GM23338 (cell line): ENCODE measurements around the gene AGAP1. TPM values are rescaled to one million over a fixed set of nuclear protein-coding genes. Genes with fewer than 3 reads are reported as not detected.

Experiments used
- ATAC-seq: fragments of 200-7000 bp; cut with Tn5 transposase; 3 replicates; pipeline ENCODE4 v1.9.1; 2020
- DNase-seq: peaks from one replicate; pipeline ENCODE4 v3.0.0-alpha.2; 2015; ENCODE audit warnings: low spot score
- H2AFZ ChIP-seq: fragments of 200-600 bp; sonication (generic); 2 replicates; pipeline ENCODE4 v1.8.0; 2016; ENCODE audit warnings: antibody characterized with exemption, mild to moderate bottlenecking, moderate library complexity
- H3F3A ChIP-seq: fragments of 200-600 bp; sonication (generic); replicated peaks from 2 replicates; pipeline ENCODE4 v1.8.0; 2017; ENCODE audit warnings: antibody characterized with exemption, mixed run types, low read depth
- H3K27ac ChIP-seq: fragments of 200-600 bp; sonication (generic); 2 replicates; pipeline ENCODE4 v1.6.1; 2016; ENCODE audit warnings: low read depth
- H3K27me3 ChIP-seq: fragments of 200-600 bp; sonication (generic); 2 replicates; pipeline ENCODE4 v1.8.0; 2016; ENCODE audit warnings: mild to moderate bottlenecking, mixed run types, moderate library complexity; ENCODE audit not compliant: insufficient read depth
- H3K36me3 ChIP-seq: fragments of 200-600 bp; sonication (generic); 2 replicates; pipeline ENCODE4 v1.8.0; 2016; ENCODE audit warnings: mild to moderate bottlenecking; ENCODE audit not compliant: insufficient read depth
- H3K4me1 ChIP-seq: fragments of 200-600 bp; sonication (generic); 2 replicates; pipeline ENCODE4 v1.8.0; 2016; ENCODE audit warnings: mild to moderate bottlenecking, moderate library complexity; ENCODE audit not compliant: insufficient read depth
- H3K4me2 ChIP-seq: fragments of 200-600 bp; sonication (generic); 2 replicates; pipeline ENCODE4 v1.7.1; 2017; ENCODE audit warnings: mixed run types
- H3K4me3 ChIP-seq: fragments of 200-600 bp; sonication (generic); 2 replicates; pipeline ENCODE4 v1.6.1; 2016; ENCODE audit warnings: mixed run types
- H3K79me2 ChIP-seq: fragments of 200-600 bp; sonication (generic); replicated peaks from 2 replicates; pipeline ENCODE4 v1.8.0; 2017; ENCODE audit warnings: mild to moderate bottlenecking; ENCODE audit not compliant: insufficient read depth
- H3K9me2 ChIP-seq: fragments of 200-600 bp; sonication (generic); 2 replicates; pipeline ENCODE4 v1.8.0; 2017; ENCODE audit not compliant: insufficient read depth
- H4K20me1 ChIP-seq: fragments of 200-600 bp; sonication (generic); replicated peaks from 2 replicates; pipeline ENCODE4 v1.8.0; 2017; ENCODE audit warnings: mild to moderate bottlenecking; ENCODE audit not compliant: insufficient read depth
- H3K27ac Mint-ChIP-seq: 2 replicates; pipeline ENCODE4 v1.8.0; 2020; ENCODE audit warnings: inconsistent platforms, mild to moderate bottlenecking, moderate library complexity, mixed read lengths
- H3K27me3 Mint-ChIP-seq: 3 replicates; pipeline ENCODE4 v1.8.0; 2022; ENCODE audit warnings: low read depth, mild to moderate bottlenecking, moderate library complexity, mixed read lengths, inconsistent platforms; ENCODE audit not compliant: insufficient read depth, poor library complexity
- H3K36me3 Mint-ChIP-seq: 3 replicates; pipeline ENCODE4 v1.8.0; 2021; ENCODE audit warnings: low read depth, mild to moderate bottlenecking, inconsistent platforms, moderate library complexity, mixed read lengths
- H3K4me1 Mint-ChIP-seq: 3 replicates; pipeline ENCODE4 v1.8.0; 2020; ENCODE audit warnings: mild to moderate bottlenecking, inconsistent platforms, mixed read lengths
- H3K4me3 Mint-ChIP-seq: 3 replicates; pipeline ENCODE4 v1.8.0; 2021; ENCODE audit warnings: moderate library complexity, mild to moderate bottlenecking, inconsistent platforms, mixed read lengths
- H3K9me3 Mint-ChIP-seq: 3 replicates; pipeline ENCODE4 v1.8.0; 2020; ENCODE audit warnings: moderate library complexity, mild to moderate bottlenecking, inconsistent platforms, mixed read lengths
- CTCF ChIP-seq, 2 experiments: fragments of 200-600 bp in 1 of 2; sonication (generic) in 1 of 2; conservative IDR thresholded peaks; 2 replicates each; pipeline versions ENCODE4 v1.5.1 to v1.6.1; 2016 to 2017; ENCODE audit warnings: antibody characterized with exemption in 2 of 2, low read depth in 2 of 2, mild to moderate bottlenecking in 2 of 2, moderate library complexity in 1 of 2
- NANOG ChIP-seq: IDR thresholded peaks from 2 replicates; pipeline ENCODE4 v1.6.1; 2016; ENCODE audit warnings: antibody characterized with exemption, borderline replicate concordance
- POLR2AphosphoS5 ChIP-seq: IDR thresholded peaks from 2 replicates; pipeline ENCODE4 v1.6.1; 2016; ENCODE audit warnings: antibody characterized with exemption, low read depth
- REST ChIP-seq: IDR thresholded peaks from one replicate; pipeline ENCODE4 v1.6.1; 2018; ENCODE audit warnings: antibody characterized with exemption; ENCODE audit not compliant: unreplicated experiment
- ZNF114 ChIP-seq: fragments of 250-450 bp; sonication (Bioruptor Pico); IDR thresholded peaks from 2 replicates; pipeline ENCODE4 v1.5.0; 2020; ENCODE audit warnings: mild to moderate bottlenecking, moderate library complexity
- ZNF462 ChIP-seq: fragments of 250-450 bp; sonication (Bioruptor Pico); IDR thresholded peaks from 2 replicates; pipeline ENCODE4 v1.5.0; 2020; ENCODE audit warnings: mild to moderate bottlenecking, moderate library complexity
- polyA plus RNA-seq: library from polyadenylated mRNA; unstranded; fragments of >200 nt; fragmentation: Nextera tagmentation; extraction: Ambion mirVana; gene quantifications from 2 replicates; pipeline ENCODE4 v1.2.1, GENCODE V29; 2016
- total RNA-seq: library from RNA; depleted of rRNA; stranded (reverse); fragments of >200 nt; shearing (Covaris generic); gene quantifications from 2 replicates; pipeline ENCODE4 v1.2.3, GENCODE V29; 2014

The AGAP1 gene
- total and polyA plus RNA-seq, 2 experiments from 2014 or later = 13.3 to 27.9 TPM

GRCh38 chr2:235746257-235746934 is 252.6 kb downstream of the AGAP1 start:
- peaks cover 20% of the 10 kb centered on the region for H3K4me1 Mint-ChIP-seq
- Histone ChIP-seq H3K27me3 (no peaks in the 10 kb centered on the region), H3K4me3 (no peak overlapping the region), H3K79me2 (no peaks in the 10 kb centered on the region), H3K4me1 (peaks cover 24% of the 10 kb centered on the region), H3K36me3 (peaks cover 9% of the 10 kb centered on the region; the same call in 1 of the 2 replicates), H4K20me1 (peaks cover 14% of the 10 kb centered on the region; the same call in 1 of the 2 replicates), H3K27ac (no peak overlapping the region), H3F3A (no peaks in the 10 kb centered on the region; the same call in 1 of the 2 replicates), H3K4me2 (no peak overlapping the region), H2AFZ (no peak overlapping the region), H3K9me2 (no peaks in the 10 kb centered on the region)
- H3K4me3 Mint-ChIP-seq = no peak overlapping the region
- DNase-seq (peak; percentile 94), ATAC-seq (peak; percentile 89)
- H3K27me3 Mint-ChIP-seq = peaks cover 14% of the 10 kb centered on the region
- no peak overlapping the region for H3K27ac Mint-ChIP-seq
- no peaks in the 10 kb centered on the region for H3K9me3 Mint-ChIP-seq
- TF ChIP-seq ZNF114 (CRISPR knock-in tag) = no peak
- TF ChIP-seq CTCF (conservative IDR thresholded peaks at IDR 0.05; ENCODE audit: low read depth in 2 of 2) = peak; percentile 83 to 89
- peaks cover 19% of the 10 kb centered on the region for H3K36me3 Mint-ChIP-seq

GRCh38 chr2:235747001-235747785 is 253.3 kb downstream of the AGAP1 start:
- no peak overlapping the region for H3K27ac Mint-ChIP-seq
- peak; percentile 37 for ATAC-seq
- TF ChIP-seq ZNF462 (CRISPR knock-in tag) = no peak
- TF ChIP-seq REST = no peak
- no peak for TF ChIP-seq POLR2AphosphoS5
- TF ChIP-seq NANOG = no peak

More at GRCh38 chr2:235747001-235747785, 253.3 kb downstream of the AGAP1 start:
- Histone ChIP-seq H3K27ac (no peak overlapping the region), H2AFZ (no peak overlapping the region), H3K4me2 (peak overlapping the region; percentile 62), H3K79me2 (no peaks in the 10 kb centered on the region), H3K27me3 (no peaks in the 10 kb centered on the region), H3K4me3 (no peak overlapping the region), H4K20me1 (peaks cover 10% of the 10 kb centered on the region; the same call in 1 of the 2 replicates), H3K4me1 (peaks cover 24% of the 10 kb centered on the region), H3K36me3 (peaks cover 4% of the 10 kb centered on the region; the same call in 1 of the 2 replicates), H3K9me2 (no peaks in the 10 kb centered on the region), H3F3A (no peaks in the 10 kb centered on the region; the same call in 1 of the 2 replicates)
- peaks cover 24% of the 10 kb centered on the region for H3K36me3 Mint-ChIP-seq
- no peaks in the 10 kb centered on the region for H3K9me3 Mint-ChIP-seq
- peak; percentile 61 for DNase-seq
- no peak overlapping the region; the same call in 2 of the 3 replicates for H3K4me3 Mint-ChIP-seq
- peaks cover 14% of the 10 kb centered on the region for H3K27me3 Mint-ChIP-seq
- peaks cover 20% of the 10 kb centered on the region for H3K4me1 Mint-ChIP-seq
